Measurements from ENCODE around the gene LRRC53.

Gene LRRC53, protein sequence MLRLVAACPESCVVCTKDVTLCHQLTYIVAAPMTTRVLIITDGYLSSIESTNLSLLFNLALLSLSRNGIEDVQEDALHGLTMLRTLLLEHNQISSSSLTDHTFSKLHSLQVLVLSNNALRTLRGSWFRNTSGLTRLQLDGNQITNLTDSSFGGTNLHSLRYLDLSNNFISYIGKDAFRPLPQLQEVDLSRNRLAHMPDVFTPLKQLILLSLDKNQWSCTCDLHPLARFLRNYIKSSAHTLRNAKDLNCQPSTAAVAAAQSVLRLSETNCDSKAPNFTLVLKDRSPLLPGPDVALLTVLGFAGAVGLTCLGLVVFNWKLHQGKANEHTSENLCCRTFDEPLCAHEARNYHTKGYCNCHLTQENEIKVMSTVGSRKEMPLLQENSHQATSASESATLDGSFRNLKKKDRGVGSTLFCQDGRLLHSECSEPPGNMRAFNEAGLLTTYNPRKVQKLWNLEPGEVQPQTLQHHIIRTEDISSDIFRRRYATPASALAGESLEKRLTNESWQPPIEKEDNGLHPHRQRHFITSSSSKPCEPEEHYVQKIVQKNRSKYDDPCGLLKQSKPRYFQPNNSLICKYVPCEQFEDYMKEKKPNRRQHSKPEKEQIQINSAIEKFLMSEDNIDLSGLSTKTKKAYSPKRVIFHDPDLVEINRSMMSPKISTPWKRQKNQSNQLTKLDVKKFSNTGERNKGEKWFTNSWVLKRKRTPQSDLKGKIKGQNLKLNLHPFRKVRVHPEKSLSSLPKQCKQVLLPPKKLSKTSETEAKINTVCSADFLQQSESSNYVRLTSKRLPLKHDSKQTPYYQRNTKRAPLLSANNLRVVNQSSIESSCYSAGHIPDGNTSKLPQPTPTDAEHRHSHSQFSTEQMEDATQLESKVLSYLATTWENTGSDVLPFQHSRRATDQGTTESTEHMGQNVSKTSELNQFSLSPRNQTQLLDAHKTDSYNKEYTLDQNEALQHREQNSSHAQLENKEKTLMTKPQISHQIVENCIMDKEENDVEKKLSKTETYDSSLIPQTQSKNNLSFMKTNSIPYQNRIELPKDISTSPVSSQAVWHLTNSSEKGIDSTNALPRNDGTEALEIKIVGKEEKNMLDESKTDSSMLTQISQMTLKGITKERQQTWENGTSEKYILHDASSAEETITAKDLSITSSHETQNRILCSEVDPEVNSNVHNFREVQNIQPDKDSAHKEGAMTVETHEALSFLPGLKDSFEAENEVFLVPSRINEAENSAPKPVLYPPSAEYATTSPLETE

DNA sequence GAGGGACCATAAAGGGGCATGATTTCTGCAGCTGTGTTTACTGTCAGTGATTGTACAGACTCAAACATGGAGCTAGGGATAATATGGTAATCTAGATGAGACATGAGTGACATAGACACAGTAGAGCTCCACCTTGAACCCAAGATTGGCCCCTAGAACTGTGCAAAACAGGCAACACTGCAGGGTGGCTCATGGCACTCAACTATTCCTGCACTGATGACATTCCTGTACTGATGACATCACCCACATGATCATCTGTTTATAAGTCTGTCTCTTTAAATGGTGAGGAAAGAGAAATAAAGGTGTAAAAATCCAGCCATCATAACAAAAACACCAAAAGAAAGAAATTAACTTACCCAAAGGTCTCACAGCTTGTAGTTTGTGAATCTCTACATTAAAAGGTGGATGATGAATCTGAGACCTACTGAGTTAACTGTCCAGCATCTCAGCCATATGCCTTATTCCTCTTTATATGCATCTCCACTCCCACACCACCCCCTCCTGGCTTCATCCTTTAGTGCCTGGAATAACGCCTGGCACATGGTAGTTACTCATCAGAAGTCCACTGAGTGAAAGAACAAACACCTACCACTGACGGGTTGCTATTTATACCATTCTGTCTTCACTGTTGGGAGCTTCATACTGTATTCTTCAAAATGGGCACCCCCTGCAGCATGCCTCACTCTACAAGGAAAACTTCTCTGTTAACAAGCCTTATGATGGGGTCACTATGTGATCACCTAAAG is at the start of gene LRRC53:
LRRC53 (minus strand) TSS at position 442 of the 746 bp plus-strand sequence. CDS start 29,262 bp downstream, outside the sequence.
- DNase-seq = no peak

GRCh38 chr1:74549932-74550331 is 37.5 kb upstream of the LRRC53 start:
- no peak for DNase-seq

- no peak for DNase-seq
These were observed 36.7 kb upstream of the LRRC53 start for GRCh38 chr1:74548961-74549750.

GRCh38 chr1:74545821-74546220 is 33.4 kb upstream of the LRRC53 start:
- no peak for DNase-seq

GRCh38 chr1:74534241-74534640 is 21.8 kb upstream of the LRRC53 start:
- DNase-seq = no peak

DNA sequence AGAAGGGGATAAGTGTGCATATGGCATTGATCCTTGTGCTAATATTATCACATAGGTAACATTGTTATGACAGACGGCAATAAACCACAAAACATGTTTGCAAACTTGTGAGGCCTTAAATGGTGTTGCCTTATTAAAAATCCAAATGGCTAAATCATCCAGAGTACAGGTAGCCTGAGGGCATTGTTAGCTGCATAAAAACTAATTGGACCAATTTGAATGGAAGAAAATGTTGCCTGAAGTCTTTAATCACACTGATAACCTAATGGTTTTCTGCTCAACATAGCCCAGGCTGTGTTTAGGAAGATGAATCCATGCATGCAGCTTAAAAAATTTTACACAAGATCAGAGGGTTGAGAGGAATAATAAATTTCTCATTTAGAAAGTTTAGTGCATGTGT is 19.4 kb upstream of the LRRC53 start:
- DNase-seq = no peak

- DNase-seq = no peak
These were observed 18.5 kb upstream of the LRRC53 start for GRCh38 chr1:74530892-74531291.

- no peak for DNase-seq
These were observed 15.7 kb upstream of the LRRC53 start for GRCh38 chr1:74528123-74528522.

- no peak for DNase-seq
These were observed 14.3 kb upstream of the LRRC53 start for GRCh38 chr1:74526708-74527107.

DNA sequence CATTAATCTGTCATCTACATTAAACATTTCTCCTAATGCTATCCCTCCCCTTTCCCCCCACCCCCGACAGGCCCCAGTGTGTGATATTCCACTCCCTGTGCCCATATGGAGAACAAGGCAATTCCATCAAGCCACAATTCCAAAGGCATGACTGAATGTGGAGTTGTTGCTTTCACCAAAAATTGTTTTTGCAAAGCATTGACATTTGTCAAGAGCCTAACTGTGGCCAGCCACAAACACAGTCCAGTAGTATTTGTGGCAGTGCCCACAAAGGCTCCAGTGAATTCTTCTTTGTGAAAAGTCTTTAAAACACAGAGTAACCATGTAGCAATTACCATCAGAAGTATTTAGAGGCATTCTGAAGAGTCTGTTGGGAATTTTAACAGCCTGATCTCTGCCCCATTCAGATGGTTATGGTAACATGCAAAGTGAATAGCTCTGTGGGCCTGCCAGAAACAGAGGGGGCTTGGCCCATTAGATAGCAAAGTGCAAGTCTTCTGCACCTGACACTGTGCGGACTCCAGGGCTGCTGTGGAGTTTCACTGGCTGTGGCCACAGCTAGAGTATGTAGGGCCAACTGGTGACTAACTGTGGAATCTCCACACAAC is 11.6 kb upstream of the LRRC53 start:
- no peak for DNase-seq

- DNase-seq = no peak
These were observed 9.7 kb upstream of the LRRC53 start for GRCh38 chr1:74522148-74522547.

DNA sequence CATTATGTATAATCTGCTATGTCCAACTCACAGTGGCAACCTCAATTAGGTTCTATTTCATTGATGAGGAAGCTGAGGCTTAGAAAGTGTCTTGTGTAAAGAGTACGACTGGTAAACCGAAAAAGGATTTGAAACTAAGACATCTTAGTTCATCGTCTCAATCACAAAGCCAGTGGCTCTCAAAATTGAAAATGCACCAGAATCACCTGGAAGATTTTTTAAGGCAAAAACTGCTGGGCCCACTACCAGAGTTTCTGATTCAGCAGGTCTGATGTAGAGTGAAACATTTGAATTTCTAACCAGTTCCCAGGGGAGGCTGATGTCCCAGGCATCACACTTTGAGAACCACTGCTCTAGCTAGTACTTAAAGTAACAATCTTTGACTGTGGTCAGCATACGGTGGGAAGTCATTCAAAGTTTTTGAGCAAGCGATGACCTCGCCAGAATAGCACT is 5.2 kb upstream of the LRRC53 start:
- no peak for DNase-seq

GRCh38 chr1:74513411-74514300 is 1.2 kb upstream of the LRRC53 start:
- no peak for DNase-seq

DNA sequence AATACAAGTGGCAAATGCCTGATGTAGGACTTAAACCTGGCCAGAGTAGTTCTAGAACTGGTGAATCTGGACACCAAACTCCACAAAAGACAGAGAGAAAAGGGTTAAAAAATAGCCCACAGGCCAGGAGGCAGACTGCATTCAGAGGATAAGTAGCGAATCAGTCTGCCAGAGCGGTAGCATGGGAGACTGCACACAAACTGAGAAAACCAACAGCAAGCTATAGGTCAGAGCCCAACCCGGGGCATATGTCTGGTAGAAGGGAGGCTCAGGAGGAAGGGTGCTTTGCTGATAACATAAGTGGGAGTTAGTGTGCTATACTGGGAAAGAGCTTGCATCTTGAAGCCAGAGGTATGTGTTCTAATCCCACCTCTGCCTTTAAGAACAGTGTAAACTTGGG is 4.0 kb downstream of the LRRC53 start:
- no peak for DNase-seq

DNA sequence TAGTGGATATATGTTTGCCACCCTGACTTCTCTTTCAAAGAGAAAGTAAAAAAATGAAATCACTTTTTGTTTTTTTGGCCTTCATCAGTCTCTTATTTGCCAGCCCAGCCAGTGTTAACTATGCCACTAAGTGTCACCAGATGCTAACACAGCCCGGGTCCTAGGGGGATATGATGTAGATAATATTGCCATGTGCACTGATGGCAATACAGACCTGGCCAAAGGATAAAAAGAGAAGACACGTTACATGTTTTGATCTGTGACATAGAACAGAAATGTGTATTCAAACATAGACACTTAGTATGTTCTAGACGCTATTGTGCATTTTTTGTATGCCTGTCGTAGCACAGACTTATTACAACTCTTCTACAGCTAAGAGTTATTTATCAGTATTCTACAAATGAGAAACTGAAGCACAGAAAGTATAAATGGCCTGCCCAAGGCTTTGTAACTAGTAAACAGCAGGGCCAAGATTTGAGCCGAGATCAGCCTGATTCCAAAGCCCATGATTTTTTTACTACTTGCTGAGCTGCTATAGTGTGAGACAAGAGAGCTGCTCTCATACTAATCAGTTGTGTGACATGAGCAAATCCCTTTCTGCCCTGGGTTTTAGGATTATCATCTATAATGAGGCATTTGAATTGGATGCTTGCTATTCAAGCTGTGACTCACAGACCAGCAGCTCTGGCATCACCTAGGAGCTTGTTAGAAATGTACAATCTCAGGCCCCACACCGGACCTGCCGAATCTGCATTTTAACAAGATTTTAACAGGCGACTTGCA is 6.3 kb downstream of the LRRC53 start:
- no peak for DNase-seq

GRCh38 chr1:74504933-74505512 is 7.4 kb downstream of the LRRC53 start:
- DNase-seq = no peak

DNA sequence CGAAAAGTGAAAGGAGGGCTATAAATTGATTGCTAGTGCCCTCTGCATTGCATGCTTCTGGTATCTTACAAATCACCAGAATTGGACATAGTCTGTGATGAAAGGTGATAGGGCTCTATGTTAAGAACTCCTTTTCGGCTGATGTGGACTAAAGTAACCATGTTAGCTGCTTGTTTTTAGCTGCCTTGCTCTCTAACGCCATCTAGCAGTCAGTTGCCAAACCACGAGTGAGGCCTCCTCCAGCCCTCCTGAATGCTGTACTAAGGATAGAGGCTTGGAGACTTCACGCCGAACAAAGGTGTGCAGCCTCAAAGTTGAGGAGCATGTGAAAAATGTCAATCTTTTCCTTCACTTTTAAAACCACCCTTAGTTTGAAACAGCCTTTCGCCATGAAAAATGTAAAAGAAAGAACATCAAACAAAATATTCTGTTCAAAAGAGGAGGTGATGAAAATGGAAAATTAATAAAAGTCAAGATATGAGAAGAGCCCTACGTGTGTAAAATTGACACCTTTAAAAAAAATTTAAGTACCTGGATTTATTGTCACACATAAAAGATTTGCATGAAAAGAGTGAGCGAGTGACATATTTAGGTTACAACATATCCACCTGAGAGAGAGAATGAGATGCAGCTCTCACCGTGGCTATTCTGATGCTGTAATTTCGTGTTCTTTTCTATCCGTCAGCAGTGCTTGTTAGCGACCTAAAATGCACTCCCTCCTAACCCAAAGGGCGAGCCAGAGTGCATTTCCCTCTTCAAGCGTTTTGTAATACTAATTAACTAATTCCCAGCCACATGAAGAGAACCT is 8.1 kb downstream of the LRRC53 start:
- DNase-seq = no peak

GRCh38 chr1:74502858-74503257 is 9.6 kb downstream of the LRRC53 start:
- no peak for DNase-seq
